HepG2 (cell line): ENCODE data around the gene ARFGEF3. TPM values are rescaled to one million over a fixed set of nuclear protein-coding genes. Genes with fewer than 3 reads are reported as not detected.

ENCODE experiments used
- ATAC-seq: fragments of 200-7000 bp; cut with Tn5 transposase; 3 replicates; pipeline ENCODE4 v1.9.1; 2020; ENCODE audit warnings: mild to moderate bottlenecking, moderate library complexity
- BruUV-seq: library from RNA; stranded (reverse); fragments of 400-500 nt; replicated peaks from 2 replicates; lab custom pipeline; 2021; lab: Mats Ljungman, UMichigan
- CTCF ChIA-PET: fragments of 300-600 bp; formaldehyde crosslinking; extraction: SDS; loops from one replicate; lab custom pipeline; 2021; ENCODE audit warnings: low total read pairs, inconsistent platforms, low intra/inter-chr PET ratio; lab: Yijun Ruan, JAX
- POLR2A ChIA-PET: fragments of 350-600 bp; sonication (Branson Sonifier 250); formaldehyde crosslinking; loops from one replicate; lab custom pipeline; 2020; ENCODE audit warnings: antibody characterized with exemption, inconsistent platforms; lab: Yijun Ruan, JAX
- DNase-seq: peaks from one replicate; pipeline ENCODE4 v3.0.0-alpha.2; 2015; ENCODE audit warnings: low spot score
- FAIRE-seq: peaks from 3 replicates; lab custom pipeline; 2011; peaks lifted over from hg19 to GRCh38; lab: Jason Lieb, UNC
- H2AFZ ChIP-seq: one replicate; pipeline ENCODE4 v1.6.1; 2011; ENCODE audit warnings: low read length, inconsistent platforms
- H3K27ac ChIP-seq: fragments of 300-600 bp; 3 replicates; pipeline ENCODE4 v1.8.0; 2011; ENCODE audit warnings: mixed run types, mild to moderate bottlenecking, mixed read lengths, low read length, inconsistent platforms; ENCODE audit not compliant: insufficient read depth; ENCODE audit errors: extremely low read length
- H3K27me3 ChIP-seq, 2 experiments: fragments of 200-600 bp in 1 of 2; 2 replicates in 1 of 2; 3 replicates in 1 of 2; pipeline versions ENCODE4 v1.6.0 to v1.8.0; 2011; ENCODE audit warnings: low read length in 2 of 2, mild to moderate bottlenecking in 2 of 2, moderate library complexity in 2 of 2, inconsistent platforms in 1 of 2; ENCODE audit not compliant: insufficient read depth in 2 of 2, control insufficient read depth in 1 of 2
- H3K36me3 ChIP-seq, 2 experiments: fragments of 200-600 bp in 1 of 2; replicated peaks in 1 of 2; 2 replicates in 1 of 2; 3 replicates in 1 of 2; pipeline versions ENCODE4 v1.5.1 to v1.8.0; 2011; ENCODE audit warnings: low read length in 2 of 2, inconsistent platforms in 1 of 2; ENCODE audit not compliant: insufficient read depth in 2 of 2, control insufficient read depth in 1 of 2
- H3K4me1 ChIP-seq: 2 replicates; pipeline ENCODE4 v1.5.1; 2012; ENCODE audit warnings: low read length, inconsistent platforms; ENCODE audit not compliant: insufficient read depth
- H3K4me2 ChIP-seq: 2 replicates; pipeline ENCODE4 v1.6.0; 2011; ENCODE audit warnings: low read depth, low read length, inconsistent platforms
- H3K4me3 ChIP-seq, 3 experiments: fragments of 200-600 bp in 1 of 3; sonication (generic), shearing (Covaris generic) in 1 of 3; replicated peaks in 1 of 3; 2 replicates each; pipeline ENCODE4 v1.5.1; 2011 to 2016; ENCODE audit warnings: low read length in 3 of 3, inconsistent platforms in 2 of 3, low read depth in 2 of 3, mild to moderate bottlenecking in 2 of 3, control low read depth in 1 of 3, mixed read lengths in 1 of 3; ENCODE audit not compliant: insufficient read depth in 1 of 3
- H3K79me2 ChIP-seq: one replicate; pipeline ENCODE4 v1.6.1; 2011; ENCODE audit warnings: low read length, inconsistent platforms; ENCODE audit not compliant: insufficient read depth
- H3K9ac ChIP-seq: 2 replicates; pipeline ENCODE4 v1.6.0; 2011; ENCODE audit warnings: mild to moderate bottlenecking, low read depth, low read length, inconsistent platforms; ENCODE audit not compliant: insufficient read depth
- H3K9me3 ChIP-seq: 2 replicates; pipeline ENCODE4 v1.5.1; 2012; ENCODE audit warnings: mild to moderate bottlenecking, low read length
- H4K20me1 ChIP-seq: 2 replicates; pipeline ENCODE4 v1.6.0; 2011; ENCODE audit warnings: inconsistent platforms, mild to moderate bottlenecking, low read length, moderate library complexity; ENCODE audit not compliant: insufficient read depth
- BCL6 ChIP-seq: IDR thresholded peaks from 2 replicates; pipeline ENCODE4 v1.6.1; 2016; ENCODE audit warnings: missing genetic modification reagents, missing compliant biosample characterization
- GATA4 ChIP-seq: sonication (generic); IDR thresholded peaks from 2 replicates; pipeline ENCODE4 v1.6.1; 2016; ENCODE audit warnings: antibody characterized with exemption, low read depth, borderline replicate concordance
- NR2F1 ChIP-seq, 2 experiments: fragments of 450-650 bp in 1 of 2; formaldehyde crosslinking in 1 of 2; IDR thresholded peaks; 2 replicates each; pipeline versions ENCODE4 v1.5.0 to v1.6.1; 2016 to 2020; ENCODE audit warnings: mild to moderate bottlenecking in 1 of 2, missing compliant biosample characterization in 1 of 2, missing genetic modification reagents in 1 of 2, moderate library complexity in 1 of 2
- SMAD3 ChIP-seq: sonication (generic); formaldehyde crosslinking; IDR thresholded peaks from 2 replicates; pipeline ENCODE4 v1.4.0; 2020; ENCODE audit warnings: missing genetic modification reagents
- SMC3 ChIP-seq: IDR thresholded peaks from 2 replicates; pipeline ENCODE4 v1.6.1; 2011; ENCODE audit warnings: low read length, improper control_type of control experiment
- TSC22D2 ChIP-seq: sonication (generic); formaldehyde crosslinking; IDR thresholded peaks from 2 replicates; pipeline ENCODE4 v1.5.1; 2020; ENCODE audit warnings: missing genetic modification reagents, mild to moderate bottlenecking, borderline replicate concordance
- ZBTB4 ChIP-seq: sonication (generic); formaldehyde crosslinking; IDR thresholded peaks from 2 replicates; pipeline ENCODE4 v1.4.0; 2020; ENCODE audit warnings: missing genetic modification reagents, mild to moderate bottlenecking, borderline replicate concordance
- ZNF256 ChIP-seq: sonication (generic); formaldehyde crosslinking; conservative IDR thresholded peaks from 2 replicates; pipeline ENCODE4 v1.4.0; 2020; ENCODE audit warnings: missing genetic modification reagents
- ZNF430 ChIP-seq: sonication (generic); formaldehyde crosslinking; IDR thresholded peaks from 2 replicates; pipeline ENCODE4 v1.9.0; 2021; ENCODE audit warnings: mild to moderate bottlenecking, missing genetic modification reagents
- ZNF577 ChIP-seq: sonication (generic); formaldehyde crosslinking; IDR thresholded peaks from 2 replicates; pipeline ENCODE4 v1.4.0; 2020; ENCODE audit warnings: mild to moderate bottlenecking, low read depth, missing genetic modification reagents, borderline replicate concordance
- ZNF619 ChIP-seq: sonication (generic); formaldehyde crosslinking; IDR thresholded peaks from 2 replicates; pipeline ENCODE4 v1.4.0; 2020; ENCODE audit warnings: mild to moderate bottlenecking, missing genetic modification reagents
- ZNF792 ChIP-seq: IDR thresholded peaks from 2 replicates; pipeline ENCODE4 v1.6.1; 2016
- in situ Hi-C: cut with HindIII; loops from 2 replicates; pipeline ENCODE4 v1.10.0; 2017; ENCODE audit warnings: low pct_unique_long_range_greater_than_20kb; ENCODE audit not compliant: extremely low pct_ligation_motif_present
- intact Hi-C: fragments of 100-400 bp; cut with micrococcal nuclease; formaldehyde crosslinking; loops from one replicate; pipeline ENCODE4 v1.10.0; 2022; ENCODE audit not compliant: unreplicated experiment
- polyA plus RNA-seq, 8 experiments: library from polyadenylated mRNA; depleted of rRNA in 3 of 8; stranded (reverse) in 7 of 8; unstranded in 1 of 8; fragments of >200 nt; fragmentation: Illumina TruSeq in 4 of 8; extraction: Trizol in 4 of 8; gene quantifications; 2 replicates each; pipeline versions ENCODE4 v1.2.1 to v1.2.3, GENCODE V29; 2011 to 2016; ENCODE audit warnings: low read depth in 4 of 8, missing spikeins in 1 of 8, mixed read lengths in 1 of 8; ENCODE audit not compliant: insufficient read depth in 1 of 8
- total RNA-seq, 5 experiments: library from RNA; depleted of rRNA; stranded (reverse); fragments of >200 nt; fragmentation: Illumina TruSeq; extraction: Trizol; gene quantifications; 2 replicates each; pipeline ENCODE4 v1.2.3, GENCODE V29; 2016; ENCODE audit warnings: low read depth in 1 of 5
- TF ChIP-seq, protein P1 (sequence below): sonication (generic); formaldehyde crosslinking; IDR thresholded peaks from 2 replicates; pipeline ENCODE4 v1.5.0; 2020; ENCODE audit warnings: mild to moderate bottlenecking, missing genetic modification reagents, borderline replicate concordance
- TF ChIP-seq, protein P2 (sequence below): sonication (generic); IDR thresholded peaks from 2 replicates; pipeline ENCODE4 v1.6.1; 2016; ENCODE audit warnings: low read depth, borderline replicate concordance
- TF ChIP-seq, protein P3 (sequence below): sonication (generic); formaldehyde crosslinking; IDR thresholded peaks from 2 replicates; pipeline ENCODE4 v1.5.0; 2020; ENCODE audit warnings: missing genetic modification reagents, mild to moderate bottlenecking, borderline replicate concordance
- TF ChIP-seq, protein P4 (sequence below), 2 experiments: fragments of 450-650 bp in 1 of 2; sonication (generic) in 1 of 2; formaldehyde crosslinking; IDR thresholded peaks; 2 replicates each; pipeline versions ENCODE4 v1.5.0 to v1.8.0; 2020 to 2022; ENCODE audit warnings: mild to moderate bottlenecking in 1 of 2, missing genetic modification reagents in 1 of 2

ARFGEF3 gene
- total and polyA plus RNA-seq, 2 of the 13 experiments (the other 11 are each of a cell fraction or from before 2014, with no cell fraction given), result 0.60 to 2.6 TPM

- TF ChIP-seq ZBTB4 (CRISPR knock-in tag) (0 out of 2 replicates have a peak, but pooled peaks have one; percentile 52), ZNF256 (CRISPR knock-in tag) (no peak)
Measured at GRCh38 chr6:138229663-138230179, 68.0 kb downstream of the ARFGEF3 start (continued).

DNA sequence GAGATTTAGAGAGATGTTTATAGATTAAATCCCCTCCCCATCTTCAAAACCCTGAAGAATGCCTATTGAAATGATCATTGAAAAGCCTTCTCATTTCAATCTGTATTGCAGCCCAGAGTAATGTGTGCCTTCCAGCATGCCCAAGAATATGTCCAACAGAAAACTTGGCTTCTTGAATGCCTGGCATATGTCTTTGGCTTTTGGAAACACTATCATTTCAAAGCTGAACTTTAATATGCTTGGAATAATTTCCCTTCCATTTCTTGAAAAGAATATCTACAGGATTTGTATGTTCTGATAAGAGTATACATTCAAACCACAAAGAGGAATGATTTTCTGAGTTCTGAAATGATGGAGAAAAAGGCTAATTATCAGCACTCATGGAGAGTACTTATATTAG, 68.5 kb downstream of the ARFGEF3 start:
- H2AFZ ChIP-seq, result no peak overlapping the region
- no peaks in the 10 kb centered on the region for H3K27me3 ChIP-seq
- peaks cover 78% of the 10 kb centered on the region for H3K4me1 ChIP-seq
- intact Hi-C loops, result no loop called here
- H3K79me2 ChIP-seq, result no peaks in the 10 kb centered on the region
- FAIRE-seq, result no peak
- no peaks in the 10 kb centered on the region for H3K36me3 ChIP-seq
- ATAC-seq, result no peak
- H3K27ac ChIP-seq, result no peak overlapping the region
- in situ Hi-C loops, result no loop called here
- POLR2A ChIA-PET, result no interaction called here
- CTCF ChIA-PET, result no interaction called here
- H3K9me3 ChIP-seq, result no peaks in the 10 kb centered on the region
- no peak overlapping the region for H3K4me3 ChIP-seq
- BruUV-seq, result no TSS peak
- H3K9ac ChIP-seq, result no peak overlapping the region
- DNase-seq, result no peak
- H3K4me2 ChIP-seq, result no peak overlapping the region
- H4K20me1 ChIP-seq, result no peaks in the 10 kb centered on the region
- no peak for TF ChIP-seq SMC3
- TF ChIP-seq, protein P1, sequence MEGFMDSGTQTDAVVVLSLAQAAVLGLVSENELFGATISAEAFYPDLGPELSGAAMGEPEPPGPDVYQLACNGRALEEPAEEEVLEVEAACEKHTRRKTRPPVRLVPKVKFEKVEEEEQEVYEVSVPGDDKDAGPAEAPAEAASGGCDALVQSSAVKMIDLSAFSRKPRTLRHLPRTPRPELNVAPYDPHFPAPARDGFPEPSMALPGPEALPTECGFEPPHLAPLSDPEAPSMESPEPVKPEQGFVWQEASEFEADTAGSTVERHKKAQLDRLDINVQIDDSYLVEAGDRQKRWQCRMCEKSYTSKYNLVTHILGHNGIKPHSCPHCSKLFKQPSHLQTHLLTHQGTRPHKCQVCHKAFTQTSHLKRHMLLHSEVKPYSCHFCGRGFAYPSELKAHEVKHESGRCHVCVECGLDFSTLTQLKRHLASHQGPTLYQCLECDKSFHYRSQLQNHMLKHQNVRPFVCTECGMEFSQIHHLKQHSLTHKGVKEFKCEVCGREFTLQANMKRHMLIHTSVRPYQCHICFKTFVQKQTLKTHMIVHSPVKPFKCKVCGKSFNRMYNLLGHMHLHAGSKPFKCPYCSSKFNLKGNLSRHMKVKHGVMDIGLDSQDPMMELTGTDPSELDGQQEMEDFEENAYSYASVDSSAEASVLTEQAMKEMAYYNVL (CRISPR knock-in tag), result no peak
- TF ChIP-seq ZNF577 (CRISPR knock-in tag), result no peak
- TF ChIP-seq, protein P2, sequence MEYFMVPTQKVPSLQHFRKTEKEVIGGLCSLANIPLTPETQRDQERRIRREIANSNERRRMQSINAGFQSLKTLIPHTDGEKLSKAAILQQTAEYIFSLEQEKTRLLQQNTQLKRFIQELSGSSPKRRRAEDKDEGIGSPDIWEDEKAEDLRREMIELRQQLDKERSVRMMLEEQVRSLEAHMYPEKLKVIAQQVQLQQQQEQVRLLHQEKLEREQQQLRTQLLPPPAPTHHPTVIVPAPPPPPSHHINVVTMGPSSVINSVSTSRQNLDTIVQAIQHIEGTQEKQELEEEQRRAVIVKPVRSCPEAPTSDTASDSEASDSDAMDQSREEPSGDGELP, result no peak
- no peak for TF ChIP-seq SMAD3 (CRISPR knock-in tag)
- TF ChIP-seq ZNF430, result no peak
- TF ChIP-seq BCL6 (CRISPR knock-in tag), result no peak
- TF ChIP-seq GATA4, result no peak
- TF ChIP-seq, protein P3, sequence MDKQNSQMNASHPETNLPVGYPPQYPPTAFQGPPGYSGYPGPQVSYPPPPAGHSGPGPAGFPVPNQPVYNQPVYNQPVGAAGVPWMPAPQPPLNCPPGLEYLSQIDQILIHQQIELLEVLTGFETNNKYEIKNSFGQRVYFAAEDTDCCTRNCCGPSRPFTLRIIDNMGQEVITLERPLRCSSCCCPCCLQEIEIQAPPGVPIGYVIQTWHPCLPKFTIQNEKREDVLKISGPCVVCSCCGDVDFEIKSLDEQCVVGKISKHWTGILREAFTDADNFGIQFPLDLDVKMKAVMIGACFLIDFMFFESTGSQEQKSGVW, result no peak
- TF ChIP-seq, protein P4, sequence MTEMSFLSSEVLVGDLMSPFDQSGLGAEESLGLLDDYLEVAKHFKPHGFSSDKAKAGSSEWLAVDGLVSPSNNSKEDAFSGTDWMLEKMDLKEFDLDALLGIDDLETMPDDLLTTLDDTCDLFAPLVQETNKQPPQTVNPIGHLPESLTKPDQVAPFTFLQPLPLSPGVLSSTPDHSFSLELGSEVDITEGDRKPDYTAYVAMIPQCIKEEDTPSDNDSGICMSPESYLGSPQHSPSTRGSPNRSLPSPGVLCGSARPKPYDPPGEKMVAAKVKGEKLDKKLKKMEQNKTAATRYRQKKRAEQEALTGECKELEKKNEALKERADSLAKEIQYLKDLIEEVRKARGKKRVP (CRISPR knock-in tag; IDR thresholded peaks at IDR 0.05), result no peak
- TF ChIP-seq NR2F1 (CRISPR knock-in tag; IDR thresholded peaks at IDR 0.05), result no peak
- TF ChIP-seq TSC22D2 (CRISPR knock-in tag), result no peak
- no peak for TF ChIP-seq ZNF792 (CRISPR knock-in tag)
- TF ChIP-seq ZNF619 (CRISPR knock-in tag), result no peak
